Measurements from ENCODE around the gene OSER1.
"Not testable (repeated sequence)": the region's sequence is repeated elsewhere in the genome, so short reads cannot be mapped to it uniquely, and the experiment has no call there.

Gene OSER1

DNA sequence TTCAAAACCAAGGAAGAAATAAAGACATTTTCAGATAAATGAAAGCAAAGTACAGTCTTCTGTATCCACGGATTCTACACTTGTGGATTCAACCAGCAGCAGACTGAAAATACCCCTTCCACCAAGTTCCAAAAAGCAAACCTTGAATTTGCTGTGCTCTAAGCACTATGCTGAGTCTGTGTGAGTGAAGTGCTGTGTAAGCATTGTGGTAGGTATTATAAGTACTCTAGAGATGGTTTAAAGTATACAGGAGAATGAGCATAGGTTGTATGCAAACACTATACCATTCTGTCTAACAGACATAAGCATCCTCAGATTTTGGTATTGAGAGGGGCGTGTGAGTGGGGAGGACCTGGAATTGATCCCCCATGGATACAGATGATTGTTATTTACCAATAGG lies 9.6 kb downstream of the OSER1 start:
- 71% methylated on average over 1 of the region's 2 CpGs; no CpG with 5 or more reads in 1 of the 2 experiments for WGBS, 2 experiments (ENCODE audit: insufficient coverage in 2 of 2)
- Histone ChIP-seq H3K9me3 (ENCODE audit: control insufficient read depth, low read length) (no peaks in the 10 kb centered on the region), H3K4me1 (ENCODE audit: control insufficient read depth, insufficient read depth, low read length, poor library complexity, severe bottlenecking) (peaks cover 8% of the 10 kb centered on the region), H3K27ac (ENCODE audit: low read depth, low read length, severe bottlenecking) (no peak overlapping the region), H3K36me3 (ENCODE audit: control insufficient read depth, insufficient read depth, low read length) (peaks cover 71% of the 10 kb centered on the region), H3K4me3 (ENCODE audit: extremely low read depth, insufficient read depth, low read length, poor library complexity, severe bottlenecking) (no peak overlapping the region)

DNA sequence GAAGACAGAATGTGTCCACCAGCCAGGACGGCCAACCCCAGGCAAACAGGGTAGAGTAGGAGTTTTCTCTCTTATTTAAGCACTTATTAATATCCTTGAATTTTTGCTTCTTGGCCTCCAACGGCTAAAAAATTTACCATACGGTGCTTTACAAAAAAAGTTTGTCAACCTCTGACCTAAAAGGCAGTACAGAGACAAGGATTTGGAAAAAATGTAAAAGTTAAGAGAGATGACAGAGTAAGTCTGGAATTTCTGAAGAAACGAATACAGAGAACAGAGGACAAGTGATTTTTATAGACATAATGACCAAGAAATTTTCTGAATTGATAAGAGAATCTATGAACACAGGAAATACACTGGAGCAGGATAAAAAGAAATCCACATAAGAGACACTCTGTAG lies 10.2 kb downstream of the OSER1 start:
- Histone ChIP-seq H3K36me3 (ENCODE audit: control insufficient read depth, insufficient read depth, low read length) (peaks cover 69% of the 10 kb centered on the region), H3K4me1 (ENCODE audit: control insufficient read depth, insufficient read depth, low read length, poor library complexity, severe bottlenecking) (peaks cover 8% of the 10 kb centered on the region), H3K27ac (ENCODE audit: low read depth, low read length, severe bottlenecking) (no peak overlapping the region), H3K9me3 (ENCODE audit: control insufficient read depth, low read length) (no peaks in the 10 kb centered on the region), H3K4me3 (ENCODE audit: extremely low read depth, insufficient read depth, low read length, poor library complexity, severe bottlenecking) (no peak overlapping the region)
- WGBS, 2 experiments (ENCODE audit: insufficient coverage in 2 of 2) = 80 to 100% methylated on average over 1 to 2 of the region's 4 CpGs

DNA sequence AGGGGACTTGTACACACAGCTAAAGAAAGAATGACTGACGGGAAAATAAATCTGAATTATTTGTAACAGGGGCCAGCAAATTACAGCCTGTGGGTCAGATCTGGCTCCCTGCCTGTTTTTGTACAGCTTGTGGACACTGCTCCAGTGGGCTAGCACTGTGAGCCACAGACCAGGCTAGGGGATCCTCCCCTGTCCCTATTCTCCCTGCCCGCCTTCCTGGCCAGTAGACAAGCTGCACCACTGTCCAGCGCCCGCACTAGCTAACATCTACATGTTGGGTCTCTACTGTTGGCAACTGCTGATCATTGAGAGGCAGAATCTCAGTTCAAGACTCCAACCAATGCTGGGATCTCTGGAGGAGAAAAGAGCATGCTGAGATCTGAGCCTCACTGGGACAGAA lies 10.7 kb downstream of the OSER1 start:
- Histone ChIP-seq H3K4me1 (ENCODE audit: control insufficient read depth, insufficient read depth, low read length, poor library complexity, severe bottlenecking) (peaks cover 8% of the 10 kb centered on the region), H3K4me3 (ENCODE audit: extremely low read depth, insufficient read depth, low read length, poor library complexity, severe bottlenecking) (no peak overlapping the region), H3K9me3 (ENCODE audit: control insufficient read depth, low read length) (no peaks in the 10 kb centered on the region), H3K27ac (ENCODE audit: low read depth, low read length, severe bottlenecking) (no peak overlapping the region), H3K36me3 (ENCODE audit: control insufficient read depth, insufficient read depth, low read length) (peaks cover 66% of the 10 kb centered on the region)
- 96 to 97% methylated on average over 4 of the region's 4 CpGs for WGBS, 2 experiments (ENCODE audit: insufficient coverage in 2 of 2)

DNA sequence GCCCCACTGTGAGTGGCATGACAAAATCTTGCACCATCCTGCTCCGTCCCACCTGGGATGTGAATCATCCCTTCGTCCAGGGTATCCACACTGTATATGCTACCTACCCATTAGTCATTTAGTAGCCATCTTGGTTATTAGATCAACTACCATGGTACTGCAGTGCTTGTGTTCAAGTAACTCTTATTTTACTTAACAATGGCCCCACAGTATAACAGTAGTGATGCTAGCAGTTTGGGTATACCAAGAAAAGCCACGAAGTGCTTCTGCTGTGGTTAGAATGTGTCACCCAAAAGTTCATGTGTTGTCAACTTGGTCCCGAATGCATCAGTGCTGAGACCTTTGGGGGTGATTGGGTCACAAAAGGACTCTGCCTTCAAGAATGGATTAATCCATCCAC lies 11.7 kb downstream of the OSER1 start:
- Histone ChIP-seq H3K4me3 (ENCODE audit: extremely low read depth, insufficient read depth, low read length, poor library complexity, severe bottlenecking) (no peak overlapping the region), H3K4me1 (ENCODE audit: control insufficient read depth, insufficient read depth, low read length, poor library complexity, severe bottlenecking) (no peaks in the 10 kb centered on the region), H3K27ac (ENCODE audit: low read depth, low read length, severe bottlenecking) (no peak overlapping the region), H3K9me3 (ENCODE audit: control insufficient read depth, low read length) (no peaks in the 10 kb centered on the region), H3K36me3 (ENCODE audit: control insufficient read depth, insufficient read depth, low read length) (peaks cover 66% of the 10 kb centered on the region)
- 97 to 100% methylated on average over 3 of the region's 4 CpGs for WGBS, 2 experiments (ENCODE audit: insufficient coverage in 2 of 2)

DNA sequence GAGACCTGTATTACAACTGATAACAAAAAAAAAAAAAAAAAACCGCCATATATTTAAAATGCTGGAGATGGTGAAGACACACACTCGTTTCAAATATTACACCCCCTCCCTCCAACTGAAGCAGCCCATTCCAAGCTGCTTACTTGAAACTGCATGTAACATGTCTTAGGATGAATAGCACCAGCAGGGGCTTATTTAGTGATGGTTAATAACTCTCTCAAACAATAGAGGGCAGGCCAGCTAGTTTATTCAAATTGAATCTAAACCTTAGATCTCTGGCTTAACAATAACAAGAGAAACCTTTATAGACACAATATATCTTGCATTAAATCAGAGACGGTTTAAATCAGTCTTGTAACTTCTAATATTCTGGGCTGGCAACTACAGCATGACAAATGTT lies 14.3 kb downstream of the OSER1 start:
- WGBS, 2 experiments (ENCODE audit: insufficient coverage in 2 of 2) = 83 to 100% methylated on average over 1 of the region's 3 CpGs
- Histone ChIP-seq H3K9me3 (ENCODE audit: control insufficient read depth, low read length) (no peaks in the 10 kb centered on the region), H3K27ac (ENCODE audit: low read depth, low read length, severe bottlenecking) (no peak overlapping the region), H3K36me3 (ENCODE audit: control insufficient read depth, insufficient read depth, low read length) (peaks cover 51% of the 10 kb centered on the region), H3K4me3 (ENCODE audit: extremely low read depth, insufficient read depth, low read length, poor library complexity, severe bottlenecking) (no peak overlapping the region), H3K4me1 (ENCODE audit: control insufficient read depth, insufficient read depth, low read length, poor library complexity, severe bottlenecking) (no peaks in the 10 kb centered on the region)

DNA sequence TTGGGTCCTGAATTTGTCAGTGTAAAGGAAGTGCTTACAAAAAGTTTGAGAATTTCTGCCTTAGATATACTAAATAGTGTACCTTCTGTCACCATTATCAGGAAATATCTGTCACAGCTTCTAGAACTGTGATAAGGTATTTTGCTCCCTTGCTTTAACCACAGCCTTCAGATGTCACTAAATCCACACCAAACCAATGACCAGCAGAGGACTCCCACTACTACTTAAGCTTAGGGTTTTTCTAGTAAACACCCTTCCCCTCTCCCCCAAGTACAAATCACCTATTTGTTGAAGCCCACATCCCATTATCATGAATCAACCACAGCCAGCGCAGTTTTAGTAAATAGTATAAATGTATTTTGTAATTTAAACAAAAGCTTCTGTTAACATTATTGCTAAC lies 15.0 kb downstream of the OSER1 start:
- Histone ChIP-seq H3K9me3 (ENCODE audit: control insufficient read depth, low read length) (no peaks in the 10 kb centered on the region), H3K4me3 (ENCODE audit: extremely low read depth, insufficient read depth, low read length, poor library complexity, severe bottlenecking) (no peak overlapping the region), H3K36me3 (ENCODE audit: control insufficient read depth, insufficient read depth, low read length) (peaks cover 45% of the 10 kb centered on the region), H3K27ac (ENCODE audit: low read depth, low read length, severe bottlenecking) (no peak overlapping the region), H3K4me1 (ENCODE audit: control insufficient read depth, insufficient read depth, low read length, poor library complexity, severe bottlenecking) (no peaks in the 10 kb centered on the region)
- no CpG with 5 or more reads among the region's 1 CpG for WGBS, 2 experiments (ENCODE audit: insufficient coverage in 2 of 2)

DNA sequence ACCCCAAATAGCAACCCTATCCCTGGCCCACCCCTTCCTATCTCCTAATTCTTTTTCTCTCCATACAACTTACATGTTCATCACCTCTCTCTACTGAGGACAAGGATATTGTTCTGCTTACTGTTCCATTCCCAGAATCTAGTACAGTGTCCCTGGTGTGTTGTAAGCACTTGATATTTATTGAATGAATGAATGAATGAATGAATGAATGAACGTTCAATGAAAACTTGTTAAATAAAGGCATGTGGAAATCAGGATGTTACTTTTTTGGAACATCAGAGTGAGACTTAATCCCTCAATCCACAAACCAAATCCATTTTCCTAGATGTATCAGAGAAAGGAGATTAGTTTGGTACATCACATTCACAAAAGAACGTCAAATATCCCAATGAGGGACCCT lies 16.8 kb downstream of the OSER1 start:
- peaks cover 4% of the 10 kb centered on the region for H3K4me1 ChIP-seq (ENCODE audit: control insufficient read depth, insufficient read depth, low read length, poor library complexity, severe bottlenecking)
- no peaks in the 10 kb centered on the region for H3K9me3 ChIP-seq (ENCODE audit: control insufficient read depth, low read length)
- no peak overlapping the region for H3K27ac ChIP-seq (ENCODE audit: low read depth, low read length, severe bottlenecking)
- no peak overlapping the region for H3K4me3 ChIP-seq (ENCODE audit: extremely low read depth, insufficient read depth, low read length, poor library complexity, severe bottlenecking)
- WGBS, 2 experiments (ENCODE audit: insufficient coverage in 2 of 2) = no CpG with 5 or more reads among the region's 2 CpGs
- peaks cover 27% of the 10 kb centered on the region for H3K36me3 ChIP-seq (ENCODE audit: control insufficient read depth, insufficient read depth, low read length)

DNA sequence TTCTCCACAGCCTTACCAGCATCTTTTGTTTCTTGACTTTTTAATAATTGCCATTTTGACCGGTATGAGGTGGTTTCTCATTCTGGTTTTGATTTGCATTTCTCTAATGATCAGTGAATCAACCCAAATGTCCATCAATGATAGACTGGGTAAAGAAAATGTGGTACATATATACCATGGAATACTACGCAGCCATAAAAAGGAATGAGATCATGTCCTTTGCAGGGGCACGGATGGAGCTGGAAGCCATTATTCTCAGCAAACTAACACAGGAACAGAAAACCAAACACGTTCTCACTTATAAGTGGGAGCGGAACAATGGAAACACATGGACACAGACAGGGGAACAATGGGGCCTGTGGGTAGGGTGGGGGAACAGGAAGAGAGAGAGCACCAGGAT lies 18.9 kb downstream of the OSER1 start:
- not testable (repeated sequence) for H3K27ac ChIP-seq (ENCODE audit: low read depth, low read length, severe bottlenecking); H3K9me3 ChIP-seq (ENCODE audit: control insufficient read depth, low read length); H3K4me3 ChIP-seq (ENCODE audit: extremely low read depth, insufficient read depth, low read length, poor library complexity, severe bottlenecking)
- WGBS, 2 experiments (ENCODE audit: insufficient coverage in 2 of 2) = 100% methylated on average over 3 to 4 of the region's 5 CpGs
- Histone ChIP-seq H3K4me1 (ENCODE audit: control insufficient read depth, insufficient read depth, low read length, poor library complexity, severe bottlenecking) (peaks cover 15% of the 10 kb centered on the region), H3K36me3 (ENCODE audit: control insufficient read depth, insufficient read depth, low read length) (peaks cover 11% of the 10 kb centered on the region)

DNA sequence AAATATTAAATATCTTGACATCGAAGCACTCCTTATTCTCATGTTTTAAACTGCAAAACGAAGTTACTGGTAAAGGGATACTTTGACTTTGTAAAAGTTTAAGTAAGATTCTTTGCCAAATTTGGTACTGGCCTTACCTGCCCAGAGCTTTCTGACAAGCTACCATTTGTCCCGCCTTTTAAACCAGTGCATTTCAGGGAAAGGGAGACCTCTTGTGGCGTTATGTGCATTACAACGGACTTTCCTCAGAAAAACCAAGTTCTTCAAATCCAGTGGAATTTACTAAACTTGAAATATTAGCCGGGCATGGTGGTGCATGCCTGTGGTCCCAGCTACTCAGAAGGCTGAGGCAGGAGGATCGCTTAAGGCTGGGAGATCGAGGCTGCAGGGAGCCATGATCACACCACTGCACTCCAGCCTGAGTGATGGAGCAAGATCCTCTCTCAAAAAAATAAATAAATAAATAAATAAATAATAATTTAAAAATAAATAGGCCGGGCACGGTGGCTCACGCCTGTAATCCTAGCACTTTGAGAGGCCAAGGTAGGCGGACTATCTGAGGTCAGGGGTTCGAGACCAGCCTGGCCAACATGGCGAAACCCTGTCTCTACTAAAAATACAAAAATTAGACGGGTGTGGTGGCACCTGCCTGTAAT lies 20.2 kb downstream of the OSER1 start:
- WGBS, 2 experiments (ENCODE audit: insufficient coverage in 2 of 2) = 46 to 49% methylated on average over 9 to 11 of the region's 15 CpGs
- H3K9me3 ChIP-seq (ENCODE audit: control insufficient read depth, low read length); H3K27ac ChIP-seq (ENCODE audit: low read depth, low read length, severe bottlenecking); H3K36me3 ChIP-seq (ENCODE audit: control insufficient read depth, insufficient read depth, low read length); H3K4me3 ChIP-seq (ENCODE audit: extremely low read depth, insufficient read depth, low read length, poor library complexity, severe bottlenecking): not testable (repeated sequence)
- peaks cover 26% of the 10 kb centered on the region for H3K4me1 ChIP-seq (ENCODE audit: control insufficient read depth, insufficient read depth, low read length, poor library complexity, severe bottlenecking)

DNA sequence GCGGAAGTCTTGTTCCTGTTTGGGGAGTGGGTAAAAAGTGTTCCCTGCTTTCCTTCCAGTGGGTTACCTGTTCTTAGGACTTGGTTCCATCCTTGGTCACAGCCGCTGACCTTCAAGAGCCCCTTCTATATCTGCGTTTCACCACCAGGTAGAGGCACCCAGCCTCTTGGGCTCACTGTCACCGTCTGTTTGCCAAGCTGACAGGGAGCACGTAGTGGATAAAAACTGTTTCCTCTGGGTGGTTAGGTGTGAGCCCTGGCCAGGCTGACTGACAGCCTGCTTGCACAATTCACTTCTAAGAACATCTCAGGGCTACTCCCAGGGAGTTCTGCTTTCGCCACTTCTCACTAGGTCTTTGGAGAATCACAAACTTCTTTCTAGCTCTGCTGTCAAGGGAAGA lies 21.8 kb downstream of the OSER1 start:
- Histone ChIP-seq H3K27ac (ENCODE audit: low read depth, low read length, severe bottlenecking) (peak overlapping the region; percentile 97), H3K4me1 (ENCODE audit: control insufficient read depth, insufficient read depth, low read length, poor library complexity, severe bottlenecking) (peaks cover 38% of the 10 kb centered on the region), H3K36me3 (ENCODE audit: control insufficient read depth, insufficient read depth, low read length) (no peaks in the 10 kb centered on the region), H3K9me3 (ENCODE audit: control insufficient read depth, low read length) (no peaks in the 10 kb centered on the region), H3K4me3 (ENCODE audit: extremely low read depth, insufficient read depth, low read length, poor library complexity, severe bottlenecking) (no peak overlapping the region)
- 80 to 86% methylated on average over 4 of the region's 6 CpGs for WGBS, 2 experiments (ENCODE audit: insufficient coverage in 2 of 2)

DNA sequence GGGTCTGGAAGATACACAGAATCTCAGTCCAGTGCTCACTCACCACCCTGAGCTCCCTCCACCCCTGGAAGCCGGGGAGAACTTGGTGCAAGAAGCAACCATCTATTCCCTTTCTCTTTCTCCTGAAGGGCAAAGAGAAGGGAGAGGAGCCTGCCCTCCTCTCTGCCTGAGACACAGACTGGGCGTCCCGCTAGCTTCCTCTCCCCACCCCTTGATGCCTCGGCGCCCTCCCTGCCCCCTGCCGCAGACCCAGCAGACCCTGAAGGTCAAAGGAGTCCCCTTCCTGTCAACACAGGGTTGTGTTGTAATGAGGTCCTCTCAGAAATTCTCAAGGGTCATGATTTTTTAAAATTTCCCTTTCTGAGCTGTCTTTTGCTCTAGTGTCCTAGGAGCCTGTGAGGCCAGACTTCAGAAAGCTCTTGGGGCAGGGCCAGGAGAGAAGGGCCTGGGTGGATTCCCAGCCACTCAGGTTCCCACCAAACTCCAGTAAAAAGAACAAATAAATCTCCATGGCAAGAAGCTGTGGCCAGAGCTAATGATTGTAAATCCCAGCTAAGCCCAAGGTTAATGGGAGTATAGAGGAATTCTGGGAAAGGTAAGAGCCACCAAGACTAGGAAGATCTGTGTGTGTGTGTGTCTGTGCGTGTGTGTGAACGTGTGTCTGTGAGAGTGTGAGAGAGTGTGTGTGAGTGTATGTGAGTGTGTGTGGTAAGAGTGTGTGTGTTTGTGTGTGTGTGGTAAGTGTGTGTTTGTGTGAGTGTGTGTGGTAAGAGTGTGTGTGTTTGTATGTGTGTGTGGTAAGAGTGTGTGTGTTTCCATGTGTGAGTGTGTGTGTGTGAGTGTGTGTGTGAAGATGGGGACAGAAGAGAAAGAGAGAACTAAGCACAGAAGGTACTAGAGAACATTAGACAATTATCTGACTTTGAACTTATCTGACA lies 22.5 kb downstream of the OSER1 start:
- H3K27ac ChIP-seq (ENCODE audit: low read depth, low read length, severe bottlenecking) = peak overlapping the region; percentile 97
- H3K4me3 ChIP-seq (ENCODE audit: extremely low read depth, insufficient read depth, low read length, poor library complexity, severe bottlenecking) = peak overlapping the region; percentile 56
- 36 to 78% methylated on average over 2 to 6 of the region's 8 CpGs for WGBS, 2 experiments (ENCODE audit: insufficient coverage in 2 of 2)

More for the DNA sequence above, 22.5 kb downstream of the OSER1 start:
- no peaks in the 10 kb centered on the region for H3K9me3 ChIP-seq (ENCODE audit: control insufficient read depth, low read length)
- peaks cover 45% of the 10 kb centered on the region for H3K4me1 ChIP-seq (ENCODE audit: control insufficient read depth, insufficient read depth, low read length, poor library complexity, severe bottlenecking)
- H3K36me3 ChIP-seq (ENCODE audit: control insufficient read depth, insufficient read depth, low read length) = no peaks in the 10 kb centered on the region

All from mesodermal cell (in vitro differentiated cells).